HepG2 (cell line): ENCODE measurements around the gene XRCC2.

ENCODE experiments used
- CEBPZ ChIP-seq: IDR thresholded peaks from 2 replicates; pipeline ENCODE4 v1.6.1; 2012; ENCODE audit warnings: low read length, improper control_type of control experiment
- CTCF ChIP-seq: sonication (generic); formaldehyde crosslinking; IDR thresholded peaks from 2 replicates; pipeline ENCODE4 v1.5.0; 2020; ENCODE audit warnings: mild to moderate bottlenecking, missing genetic modification reagents, moderate library complexity
- ETV6 ChIP-seq: sonication (generic); formaldehyde crosslinking; conservative IDR thresholded peaks from 2 replicates; pipeline ENCODE4 v1.4.0; 2020; ENCODE audit warnings: missing genetic modification reagents
- KAT7 ChIP-seq: IDR thresholded peaks from 2 replicates; pipeline ENCODE4 v1.6.1; 2018; ENCODE audit warnings: borderline replicate concordance, missing compliant biosample characterization
- KAT8 ChIP-seq: IDR thresholded peaks from 2 replicates; pipeline ENCODE4 v1.6.1; 2016; ENCODE audit warnings: missing genetic modification reagents, missing compliant biosample characterization
- KLF9 ChIP-seq: IDR thresholded peaks from 2 replicates; pipeline ENCODE4 v1.6.1; 2016; ENCODE audit warnings: low read depth
- PAF1 ChIP-seq: IDR thresholded peaks from 2 replicates; pipeline ENCODE4 v1.6.1; 2016; ENCODE audit warnings: missing genetic modification reagents, missing compliant biosample characterization
- POLR2A ChIP-seq, 2 experiments: IDR thresholded peaks; 2 replicates each; pipeline ENCODE4 v1.6.1; 2011; ENCODE audit warnings: low read depth in 2 of 2, low read length in 2 of 2, mild to moderate bottlenecking in 1 of 2, moderate library complexity in 1 of 2; ENCODE audit not compliant: insufficient read depth in 1 of 2
- POLR2AphosphoS5 ChIP-seq: IDR thresholded peaks from 2 replicates; pipeline ENCODE4 v1.6.1; 2012; ENCODE audit warnings: low read depth, low read length
- ZBTB10 ChIP-seq: sonication (generic); formaldehyde crosslinking; IDR thresholded peaks from 2 replicates; pipeline ENCODE4 v1.4.0; 2020; ENCODE audit warnings: missing genetic modification reagents, borderline replicate concordance
- ZBTB4 ChIP-seq: sonication (generic); formaldehyde crosslinking; IDR thresholded peaks from 2 replicates; pipeline ENCODE4 v1.4.0; 2020; ENCODE audit warnings: missing genetic modification reagents, mild to moderate bottlenecking, borderline replicate concordance
- TF ChIP-seq, protein P1 (sequence below): sonication (generic); formaldehyde crosslinking; IDR thresholded peaks from 2 replicates; pipeline ENCODE4 v1.8.0; 2022; ENCODE audit warnings: missing genetic modification reagents, mild to moderate bottlenecking, borderline replicate concordance
- TF ChIP-seq, protein P2 (sequence below): sonication (generic); formaldehyde crosslinking; conservative IDR thresholded peaks from 2 replicates; pipeline ENCODE4 v1.8.0; 2022; ENCODE audit warnings: low read depth, missing genetic modification reagents

GRCh38 chr7:152624228-152624627 is 51.7 kb downstream of the XRCC2 start:
- TF ChIP-seq ZBTB10 (CRISPR knock-in tag) (no peak), ETV6 (no peak), KAT8 (CRISPR knock-in tag) (no peak), PAF1 (CRISPR knock-in tag) (no peak), POLR2A (IDR thresholded peaks at IDR 0.05; ENCODE audit: insufficient read depth in 1 of 2, low read depth in 2 of 2, low read length in 2 of 2) (no peak), ZBTB4 (no peak), POLR2AphosphoS5 (no peak), CTCF (no peak), CEBPZ (no peak), KAT7 (CRISPR knock-in tag) (no peak), KLF9 (CRISPR knock-in tag) (no peak)
- TF ChIP-seq, protein P1, sequence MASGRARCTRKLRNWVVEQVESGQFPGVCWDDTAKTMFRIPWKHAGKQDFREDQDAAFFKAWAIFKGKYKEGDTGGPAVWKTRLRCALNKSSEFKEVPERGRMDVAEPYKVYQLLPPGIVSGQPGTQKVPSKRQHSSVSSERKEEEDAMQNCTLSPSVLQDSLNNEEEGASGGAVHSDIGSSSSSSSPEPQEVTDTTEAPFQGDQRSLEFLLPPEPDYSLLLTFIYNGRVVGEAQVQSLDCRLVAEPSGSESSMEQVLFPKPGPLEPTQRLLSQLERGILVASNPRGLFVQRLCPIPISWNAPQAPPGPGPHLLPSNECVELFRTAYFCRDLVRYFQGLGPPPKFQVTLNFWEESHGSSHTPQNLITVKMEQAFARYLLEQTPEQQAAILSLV (CRISPR knock-in tag): no peak
- TF ChIP-seq, protein P2, sequence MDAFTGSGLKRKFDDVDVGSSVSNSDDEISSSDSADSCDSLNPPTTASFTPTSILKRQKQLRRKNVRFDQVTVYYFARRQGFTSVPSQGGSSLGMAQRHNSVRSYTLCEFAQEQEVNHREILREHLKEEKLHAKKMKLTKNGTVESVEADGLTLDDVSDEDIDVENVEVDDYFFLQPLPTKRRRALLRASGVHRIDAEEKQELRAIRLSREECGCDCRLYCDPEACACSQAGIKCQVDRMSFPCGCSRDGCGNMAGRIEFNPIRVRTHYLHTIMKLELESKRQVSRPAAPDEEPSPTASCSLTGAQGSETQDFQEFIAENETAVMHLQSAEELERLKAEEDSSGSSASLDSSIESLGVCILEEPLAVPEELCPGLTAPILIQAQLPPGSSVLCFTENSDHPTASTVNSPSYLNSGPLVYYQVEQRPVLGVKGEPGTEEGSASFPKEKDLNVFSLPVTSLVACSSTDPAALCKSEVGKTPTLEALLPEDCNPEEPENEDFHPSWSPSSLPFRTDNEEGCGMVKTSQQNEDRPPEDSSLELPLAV (CRISPR knock-in tag): no peak
